T47D (cell line): ENCODE results near the gene ROBO1.

Source experiments
- DNase-seq, 2 experiments: peaks; one replicate each; pipeline versions ENCODE4 v3.0.0 to v3.0.0-alpha.2; 2011 to 2012; ENCODE audit warnings: low read depth in 1 of 2, low spot score in 1 of 2
- JUND ChIP-seq: IDR thresholded peaks from 2 replicates; pipeline ENCODE4 v1.6.1; 2012; ENCODE audit warnings: low read depth
- in situ Hi-C: cut with HindIII; loops from 2 replicates; pipeline ENCODE4 v1.10.0; 2016; ENCODE audit warnings: low sequenced_read_pairs, low pct_unique_long_range_greater_than_20kb

Gene ROBO1

GRCh38 chr3:78926523-78926922 lies 841.3 kb downstream of the ROBO1 start:
- no peak for TF ChIP-seq JUND
- no peak for DNase-seq
- in situ Hi-C loops: no loop called here

GRCh38 chr3:78924711-78925110 lies 843.1 kb downstream of the ROBO1 start:
- DNase-seq: no peak
- in situ Hi-C loops: no loop called here
- no peak for TF ChIP-seq JUND

GRCh38 chr3:78919021-78919755 lies 848.6 kb downstream of the ROBO1 start:
- TF ChIP-seq JUND: no peak
- in situ Hi-C loops: no loop called here
- no peak for DNase-seq

- no peak for DNase-seq
- no peak for TF ChIP-seq JUND
- in situ Hi-C loops: no loop called here
Measured at GRCh38 chr3:78918361-78919020, 849.3 kb downstream of the ROBO1 start.

- no peak for TF ChIP-seq JUND
Measured at GRCh38 chr3:78917536-78917935, 850.3 kb downstream of the ROBO1 start.

GRCh38 chr3:78913711-78914110 lies 854.1 kb downstream of the ROBO1 start:
- no peak for TF ChIP-seq JUND
- in situ Hi-C loops: no loop called here
- DNase-seq: no peak

More at GRCh38 chr3:78917536-78917935, 850.3 kb downstream of the ROBO1 start:
- in situ Hi-C loops: no loop called here
- DNase-seq: no peak

GRCh38 chr3:78912687-78913086 lies 855.1 kb downstream of the ROBO1 start:
- no peak for DNase-seq
- in situ Hi-C loops: no loop called here
- TF ChIP-seq JUND: no peak

- no peak for TF ChIP-seq JUND
- DNase-seq: no peak
- in situ Hi-C loops: no loop called here
Measured at GRCh38 chr3:78912259-78912658, 855.5 kb downstream of the ROBO1 start.

GRCh38 chr3:78911394-78911793 lies 856.4 kb downstream of the ROBO1 start:
- TF ChIP-seq JUND: no peak
- in situ Hi-C loops: no loop called here
- DNase-seq: no peak

- DNase-seq: no peak
- TF ChIP-seq JUND: no peak
- in situ Hi-C loops: no loop called here
Measured at GRCh38 chr3:78908236-78908635, 859.6 kb downstream of the ROBO1 start.

GRCh38 chr3:78907367-78907766 lies 860.4 kb downstream of the ROBO1 start:
- in situ Hi-C loops: no loop called here
- DNase-seq: no peak
- TF ChIP-seq JUND: no peak

- no peak for TF ChIP-seq JUND
Measured at GRCh38 chr3:78906930-78907329, 860.9 kb downstream of the ROBO1 start.

GRCh38 chr3:78906245-78906644 lies 861.6 kb downstream of the ROBO1 start:
- in situ Hi-C loops: no loop called here
- TF ChIP-seq JUND: no peak
- DNase-seq: peak in 1 of 2 experiments; percentile 3

More at GRCh38 chr3:78906930-78907329, 860.9 kb downstream of the ROBO1 start:
- DNase-seq: no peak
- in situ Hi-C loops: no loop called here
